Psoas muscle (tissue), 8 donors: Measurements from ENCODE around the gene ACOXL. TPM values are rescaled to one million over a fixed set of nuclear protein-coding genes. Genes with fewer than 3 reads are reported as not detected.

Experiments used
- ATAC-seq, 4 donors: fragments of 200-7000 bp; cut with Tn5 transposase; one replicate each; pipeline ENCODE4 v1.9.1; 2020; ENCODE audit warnings: moderate library complexity in 3 of 4, mild to moderate bottlenecking in 2 of 4
- DNase-seq, 2 donors: peaks; one replicate each; pipeline ENCODE4 v3.0.0-alpha.2; 2020
- H3K27ac ChIP-seq: fragments of 200-600 bp; one replicate; pipeline ENCODE4 v1.8.0; 2022
- H3K27me3 ChIP-seq, 3 donors: fragments of 200-600 bp in 1 of 3; one replicate each; pipeline versions ENCODE4 v1.6.1 to v1.8.0; 2013 to 2022; ENCODE audit warnings: low read length in 2 of 3, mild to moderate bottlenecking in 2 of 3, moderate library complexity in 1 of 3; ENCODE audit not compliant: insufficient read depth in 3 of 3
- H3K36me3 ChIP-seq, 2 donors: fragments of 200-600 bp in 1 of 2; one replicate each; pipeline versions ENCODE4 v1.6.1 to v1.8.0; 2013 to 2022; ENCODE audit warnings: low read depth in 1 of 2, mild to moderate bottlenecking in 1 of 2, moderate library complexity in 1 of 2; ENCODE audit not compliant: insufficient read depth in 1 of 2
- H3K4me1 ChIP-seq: fragments of 200-600 bp; one replicate; pipeline ENCODE4 v1.8.0; 2022
- H3K4me3 ChIP-seq: fragments of 200-600 bp; one replicate; pipeline ENCODE4 v1.8.0; 2022; ENCODE audit warnings: mild to moderate bottlenecking
- H3K9me3 ChIP-seq: fragments of 200-600 bp; one replicate; pipeline ENCODE4 v1.8.0; 2022
- WGBS, 3 donors: extraction: QIAGEN DNeasy Blood & Tissue Kit; methylation state at CpG; one replicate each; pipeline versions ENCODE4 v1.1.6 to v1.1.7; 2013; 5-methylcytosine and 5-hydroxymethylcytosine counted together
- intact Hi-C, 2 donors: fragments of 100-400 bp; cut with DNase I; formaldehyde crosslinking; loops; one replicate each; pipeline versions ENCODE4 v1.11.0 to v1.14.2; 2022
- polyA plus RNA-seq, 3 donors: library from polyadenylated mRNA; stranded (reverse); fragments of 200-250 nt; gene quantifications; one replicate each; pipeline ENCODE4 v1.2.3, GENCODE V29; 2013
- total RNA-seq, 4 donors: library from RNA; stranded (reverse); fragmentation: NEBNext Ultra II Directional in 2 of 4; extraction: Animal tissue kit (Norgen Biotek cat#: 25700) in 2 of 4; gene quantifications; one replicate each; pipeline versions ENCODE4 v1.2.1 to v1.2.4, GENCODE V29; 2021 to 2023
- TF ChIP-seq, protein P1 (sequence below): fragments of 200-600 bp; IDR thresholded peaks from one replicate; pipeline ENCODE4 v1.8.0; 2022; ENCODE audit warnings: antibody characterized with exemption
- donor health status: healthy with polysubstance abuse.
- donor health status: DM: no; HTN: no; CAD: no; lungs with moderate emphysema.
- donor health status: Bipolar disorder and iron deficiency.
- donor health status: healthy.
- donor health status: DM: yes; HTN: yes; CAD: no.
- donor health status: DM: no; HTN: no; CAD: no.
- donor health status: DM: no; HTN: no; CAD: no.
- donor health status: DM: yes; HTN: yes; CAD: no.

Gene ACOXL
- total and polyA plus RNA-seq, 7 donors, result 0.01 TPM; not detected in 6

DNA sequence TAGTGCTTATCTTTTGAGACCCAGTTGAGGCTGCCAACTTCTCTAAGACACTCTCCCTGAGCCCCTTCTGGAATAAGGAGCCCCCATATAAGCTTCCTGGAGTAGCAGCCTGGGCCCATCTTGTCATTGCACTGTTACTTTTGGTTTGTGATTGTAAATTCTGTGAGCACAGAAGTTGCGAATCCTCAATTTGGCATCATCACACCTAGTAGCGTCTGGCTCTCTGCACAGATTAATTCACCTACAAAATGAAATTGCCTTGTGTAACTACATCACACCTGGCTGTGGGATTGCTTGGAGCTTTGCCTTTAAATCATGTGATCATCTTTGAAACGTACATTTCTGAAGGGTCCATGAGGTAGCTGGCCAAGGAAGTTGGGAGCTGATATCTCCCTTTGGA is 195.2 kb downstream of the ACOXL start:
- H3K36me3 ChIP-seq, result no peaks in the 10 kb centered on the region
- no peaks in the 10 kb centered on the region for H3K27me3 ChIP-seq
- H3K9me3 ChIP-seq, result peaks cover 10% of the 10 kb centered on the region
- DNase-seq (no peak), ATAC-seq (no peak)
- TF ChIP-seq, protein P1, sequence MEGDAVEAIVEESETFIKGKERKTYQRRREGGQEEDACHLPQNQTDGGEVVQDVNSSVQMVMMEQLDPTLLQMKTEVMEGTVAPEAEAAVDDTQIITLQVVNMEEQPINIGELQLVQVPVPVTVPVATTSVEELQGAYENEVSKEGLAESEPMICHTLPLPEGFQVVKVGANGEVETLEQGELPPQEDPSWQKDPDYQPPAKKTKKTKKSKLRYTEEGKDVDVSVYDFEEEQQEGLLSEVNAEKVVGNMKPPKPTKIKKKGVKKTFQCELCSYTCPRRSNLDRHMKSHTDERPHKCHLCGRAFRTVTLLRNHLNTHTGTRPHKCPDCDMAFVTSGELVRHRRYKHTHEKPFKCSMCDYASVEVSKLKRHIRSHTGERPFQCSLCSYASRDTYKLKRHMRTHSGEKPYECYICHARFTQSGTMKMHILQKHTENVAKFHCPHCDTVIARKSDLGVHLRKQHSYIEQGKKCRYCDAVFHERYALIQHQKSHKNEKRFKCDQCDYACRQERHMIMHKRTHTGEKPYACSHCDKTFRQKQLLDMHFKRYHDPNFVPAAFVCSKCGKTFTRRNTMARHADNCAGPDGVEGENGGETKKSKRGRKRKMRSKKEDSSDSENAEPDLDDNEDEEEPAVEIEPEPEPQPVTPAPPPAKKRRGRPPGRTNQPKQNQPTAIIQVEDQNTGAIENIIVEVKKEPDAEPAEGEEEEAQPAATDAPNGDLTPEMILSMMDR, result no peak
- no peak overlapping the region for H3K27ac ChIP-seq
- H3K4me1 ChIP-seq, result no peaks in the 10 kb centered on the region
- intact Hi-C loops, result no loop called here
- WGBS, 3 donors, result 85 to 89% (median 86%) methylated on average over 3 of the region's 3 CpGs
- no peak overlapping the region for H3K4me3 ChIP-seq

DNA sequence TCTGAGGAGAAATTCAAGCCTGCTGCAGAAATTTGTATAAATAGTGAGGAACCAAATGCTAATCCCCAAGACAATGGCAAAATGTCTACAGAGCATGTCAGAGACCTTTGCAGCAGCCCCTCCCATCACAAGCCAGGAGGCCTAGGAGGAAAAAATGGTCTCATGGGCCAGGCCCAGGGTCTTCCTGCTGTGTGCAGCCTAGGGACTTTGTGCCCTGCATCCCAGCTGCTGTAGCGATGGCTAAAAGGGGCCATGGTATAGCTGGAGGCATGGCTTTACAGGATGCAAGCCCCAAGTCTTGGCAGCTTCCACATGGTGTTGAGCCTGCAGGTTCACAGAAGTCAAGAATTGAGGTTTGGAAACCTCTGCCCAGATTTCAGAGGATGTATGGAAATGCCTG is 197.2 kb downstream of the ACOXL start:
- 86 to 100% (median 100%) methylated on average over 1 of the region's 1 CpG for WGBS, 3 donors
- Histone ChIP-seq H3K27me3 (no peaks in the 10 kb centered on the region), H3K9me3 (peaks cover 10% of the 10 kb centered on the region), H3K4me3 (no peak overlapping the region), H3K36me3 (no peaks in the 10 kb centered on the region), H3K4me1 (no peaks in the 10 kb centered on the region), H3K27ac (no peak overlapping the region)
- no peak for ATAC-seq
- TF ChIP-seq, protein P1, result no peak
- intact Hi-C loops, result no loop called here
- no peak for DNase-seq

DNA sequence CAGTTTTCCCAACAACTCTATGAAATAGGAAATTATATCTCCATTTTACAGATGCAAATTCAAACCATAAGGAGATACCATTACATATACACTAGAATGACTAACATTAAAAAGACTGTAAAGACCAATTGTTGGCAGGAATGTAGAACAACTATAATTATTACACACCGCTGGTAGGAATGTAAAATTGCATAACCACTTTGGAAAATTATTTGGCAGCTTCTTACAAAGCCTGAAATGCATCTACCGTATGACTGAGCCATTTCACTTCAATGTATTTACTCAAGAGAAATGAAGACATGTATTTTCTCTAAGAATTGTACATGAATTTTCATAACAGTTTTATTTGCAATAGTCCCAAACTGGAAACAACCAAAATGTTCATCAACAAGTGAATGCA is 199.3 kb downstream of the ACOXL start:
- intact Hi-C loops, result no loop called here
- no peak overlapping the region for H3K27ac ChIP-seq
- H3K36me3 ChIP-seq, result no peaks in the 10 kb centered on the region
- no peak for DNase-seq
- peaks cover 10% of the 10 kb centered on the region for H3K9me3 ChIP-seq
- 18 to 20% (median 19%) methylated on average over 2 of the region's 2 CpGs for WGBS, 3 donors
- no peaks in the 10 kb centered on the region for H3K4me1 ChIP-seq
- TF ChIP-seq, protein P1, result no peak
- no peaks in the 10 kb centered on the region for H3K27me3 ChIP-seq
- H3K4me3 ChIP-seq, result no peak overlapping the region
- peak in 3 of 4 donors; percentile 58 to 67 (median 63) for ATAC-seq

DNA sequence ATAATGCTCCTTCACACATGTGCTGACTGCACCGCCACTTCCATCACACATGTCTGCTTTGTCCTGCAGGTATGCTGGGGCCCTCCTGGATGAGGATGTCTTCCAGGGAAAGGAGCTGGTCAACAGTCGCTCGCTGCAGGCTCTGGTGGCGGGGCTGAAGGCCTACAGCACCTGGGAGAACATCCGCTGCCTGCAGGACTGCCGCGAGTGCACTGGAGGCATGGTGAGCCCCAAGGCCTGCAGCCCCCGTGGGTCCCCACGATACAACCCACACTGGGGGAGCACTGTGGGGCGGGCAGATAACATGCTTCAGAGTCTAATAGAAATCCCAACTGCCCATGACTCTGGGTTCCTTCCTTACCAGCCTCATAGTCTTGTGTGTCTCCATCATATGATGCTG is 201.0 kb downstream of the ACOXL start:
- DNase-seq (no peak), ATAC-seq (no peak)
- Histone ChIP-seq H3K4me3 (no peak overlapping the region), H3K27ac (no peak overlapping the region), H3K36me3 (no peaks in the 10 kb centered on the region), H3K27me3 (no peaks in the 10 kb centered on the region), H3K9me3 (peaks cover 10% of the 10 kb centered on the region), H3K4me1 (no peaks in the 10 kb centered on the region)
- intact Hi-C loops, result no loop called here
- 89 to 97% (median 96%) methylated on average over 10 of the region's 10 CpGs for WGBS, 3 donors
- TF ChIP-seq, protein P1, result no peak

DNA sequence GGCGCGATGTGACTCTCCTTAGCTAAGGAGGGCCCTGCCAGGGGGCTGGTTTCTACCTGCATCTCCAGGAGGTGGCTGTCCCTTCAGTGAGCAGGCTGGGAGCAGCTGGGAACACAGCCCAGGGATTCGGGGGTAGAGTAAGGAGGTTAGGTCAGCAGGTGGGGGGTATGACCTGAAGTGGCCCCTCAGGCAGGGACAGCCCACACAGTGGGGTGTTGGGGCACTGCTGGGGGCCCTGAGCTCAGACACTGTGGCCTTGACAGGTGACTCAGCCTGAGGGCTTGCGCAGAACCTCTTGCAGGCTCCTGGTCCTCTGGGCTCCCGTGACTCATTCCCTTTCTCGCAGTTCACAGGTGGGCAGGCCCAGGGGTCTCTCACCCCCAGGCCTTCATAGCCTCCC is 202.6 kb downstream of the ACOXL start:
- Histone ChIP-seq H3K4me3 (no peak overlapping the region), H3K27me3 (no peaks in the 10 kb centered on the region), H3K27ac (no peak overlapping the region), H3K36me3 (no peaks in the 10 kb centered on the region), H3K9me3 (peaks cover under 1% of the 10 kb centered on the region), H3K4me1 (no peaks in the 10 kb centered on the region)
- no peak for DNase-seq
- TF ChIP-seq, protein P1, result no peak
- intact Hi-C loops, result no loop called here
- no peak for ATAC-seq
- WGBS, 3 donors, result 92 to 93% (median 92%) methylated on average over 6 of the region's 6 CpGs
